HG03025 (cell line): ENCODE results near the gene NXN.
"Not testable (repeated sequence)": the region's sequence is repeated elsewhere in the genome, so short reads cannot be mapped to it uniquely, and the experiment has no call there.

Source experiments
- ATAC-seq: cut with Tn5 transposase; IDR thresholded peaks from one replicate; pipeline ENCODE4 v1.9.1; 2021; ENCODE audit warnings: mild to moderate bottlenecking, moderate library complexity; ENCODE audit not compliant: unreplicated experiment, low FRiP score

Gene NXN

DNA sequence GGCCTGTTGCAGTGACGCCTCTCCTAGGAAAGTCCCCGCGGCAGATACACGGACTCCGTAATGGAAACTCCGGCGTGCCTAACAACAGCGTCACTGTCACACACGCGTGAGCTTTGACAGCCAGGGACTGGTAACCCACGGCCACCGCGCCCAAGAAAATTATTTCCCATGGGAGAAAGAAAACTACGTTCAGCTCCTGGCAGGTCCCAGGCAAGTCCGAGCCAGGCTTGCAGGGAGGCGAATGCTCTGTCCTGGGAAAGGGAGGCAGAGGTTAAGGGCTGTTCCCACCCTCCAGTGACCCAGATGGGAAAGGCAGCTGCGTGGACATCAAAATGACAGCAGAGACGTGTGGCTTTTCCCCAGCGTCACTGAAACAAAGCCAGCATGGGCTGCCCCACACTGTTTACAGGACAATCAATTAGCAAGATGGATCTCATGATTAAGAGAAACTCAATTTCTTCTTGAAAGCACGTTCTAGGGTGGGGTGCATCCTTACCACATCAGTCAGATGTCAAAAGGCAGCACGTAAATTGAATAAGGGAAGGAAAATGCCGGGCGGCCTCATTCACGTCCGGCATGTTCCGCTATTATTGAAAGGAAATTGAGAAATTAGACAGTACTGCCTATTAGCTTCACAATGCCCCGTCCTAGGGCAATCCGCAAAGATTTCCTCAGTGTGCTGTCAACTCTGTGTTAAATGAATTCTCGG, 82.5 kb downstream of the NXN start:
- ATAC-seq: no peak

DNA sequence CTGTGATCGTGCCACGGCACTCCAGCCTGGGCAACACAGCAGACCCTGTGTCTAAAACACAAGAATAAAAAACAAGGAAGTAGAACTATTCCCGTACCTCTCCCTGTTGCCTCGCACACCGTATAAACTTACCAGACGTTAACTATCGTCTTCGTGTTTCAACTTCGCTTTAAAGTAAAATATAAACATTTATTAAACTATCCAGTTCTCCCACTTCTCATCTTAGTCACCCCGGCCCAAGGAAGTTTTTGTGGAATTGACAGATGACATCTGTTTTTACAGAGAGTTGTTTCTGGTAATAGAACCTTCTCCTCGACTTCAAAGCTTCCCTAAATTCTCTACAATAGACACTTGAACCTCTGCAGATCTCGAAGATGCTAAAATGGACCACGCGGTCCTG, 83.1 kb downstream of the NXN start:
- ATAC-seq: no peak

DNA sequence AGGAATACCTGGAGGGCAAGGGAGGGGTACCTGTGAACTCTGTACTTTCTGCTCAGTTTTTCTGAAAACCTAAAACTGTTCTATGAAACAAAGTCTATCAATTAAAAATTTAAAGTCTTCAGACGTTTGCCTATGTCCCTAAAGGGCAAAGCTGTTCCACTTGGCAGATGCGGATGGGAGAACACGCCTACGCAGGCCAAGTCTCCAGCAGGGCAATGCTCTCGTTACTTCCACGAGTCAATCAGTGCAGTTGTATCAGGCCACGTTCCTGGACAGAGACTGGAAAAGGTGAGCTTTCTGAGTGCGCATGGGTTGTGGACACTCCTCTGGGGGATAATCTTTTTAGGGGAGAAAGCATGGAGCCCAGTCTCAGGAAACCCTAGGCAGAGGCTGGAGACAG, 86.6 kb downstream of the NXN start:
- no peak for ATAC-seq

DNA sequence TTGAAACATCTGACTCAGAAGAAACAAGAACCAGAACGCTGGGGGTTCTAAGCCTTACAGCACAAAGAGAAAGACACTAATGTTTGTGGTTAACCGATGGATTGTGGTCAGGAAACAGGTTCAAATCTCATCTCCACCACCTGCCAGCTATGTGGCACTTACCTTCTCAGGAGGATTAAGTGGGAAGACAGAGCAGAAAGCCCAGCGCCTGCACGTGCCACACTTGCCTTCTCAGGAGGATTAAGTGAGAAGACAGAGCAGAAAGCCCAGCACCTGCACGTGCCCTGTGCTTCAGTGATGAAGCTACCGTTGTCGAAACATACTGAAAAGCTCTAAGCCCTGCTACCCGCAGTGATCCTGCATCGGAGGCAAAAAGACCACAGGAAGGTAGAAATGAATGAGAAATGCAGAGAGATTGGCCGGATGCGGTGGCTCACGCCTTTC, 90.6 kb downstream of the NXN start:
- no peak for ATAC-seq

DNA sequence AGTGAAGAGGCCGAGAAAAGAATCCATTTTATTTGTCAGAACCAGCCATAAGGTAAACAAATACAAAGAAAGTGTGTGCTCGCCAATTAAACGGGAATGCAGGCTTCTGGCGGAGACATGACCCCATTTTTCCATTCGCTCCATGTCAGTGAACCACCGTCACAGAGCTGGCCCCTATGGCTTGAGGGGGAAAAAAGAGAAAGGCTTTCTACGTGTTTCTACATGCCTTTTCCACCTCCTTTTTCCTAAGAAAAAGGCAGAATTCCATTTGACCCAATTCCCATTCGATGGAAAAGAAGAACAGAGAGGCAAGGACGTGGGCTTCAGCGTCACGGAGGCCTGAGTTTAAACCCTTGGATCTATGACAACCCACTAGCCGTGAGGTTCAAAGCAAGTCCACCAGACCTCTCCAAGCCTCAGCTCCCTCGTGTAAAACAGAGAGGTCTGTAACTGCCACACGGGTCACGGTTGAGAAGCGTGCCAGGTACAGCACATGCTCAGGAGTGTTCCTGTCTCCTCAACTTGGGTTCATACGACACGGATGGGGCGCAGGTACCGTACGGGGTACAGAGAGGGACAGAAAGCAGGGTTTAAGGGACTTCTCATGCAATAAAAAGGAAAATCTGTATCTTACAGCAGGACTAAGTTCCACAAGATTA, 91.9 kb downstream of the NXN start:
- no peak for ATAC-seq

DNA sequence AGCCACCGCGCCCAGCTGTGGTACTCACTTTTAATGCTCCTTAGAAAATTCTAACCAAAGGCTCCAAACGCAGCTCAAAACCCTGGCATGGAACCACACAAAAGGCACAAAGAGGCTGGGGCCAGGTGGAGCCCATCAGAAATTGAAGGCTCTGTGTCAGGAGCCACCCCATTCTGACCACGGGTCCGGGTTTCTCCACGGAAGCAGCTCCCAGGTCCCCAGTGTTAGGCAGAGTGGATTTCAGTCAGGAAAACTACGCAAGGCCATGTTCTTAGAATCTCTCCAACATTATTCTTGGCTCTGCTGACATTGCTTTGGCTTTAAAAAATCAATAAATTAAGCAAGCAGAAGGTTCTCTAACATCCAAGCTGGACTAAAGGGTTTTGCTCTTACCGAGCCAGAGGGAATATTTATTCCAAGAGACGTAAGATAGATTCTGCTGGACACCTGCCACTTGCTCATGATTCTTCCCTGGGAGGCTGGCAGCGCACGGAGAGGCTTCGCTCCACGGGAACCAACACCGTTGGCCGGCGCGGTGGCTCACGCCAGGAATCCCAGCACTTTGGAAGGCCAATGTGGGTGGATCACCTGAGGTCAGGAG, 93.5 kb downstream of the NXN start:
- no peak for ATAC-seq

DNA sequence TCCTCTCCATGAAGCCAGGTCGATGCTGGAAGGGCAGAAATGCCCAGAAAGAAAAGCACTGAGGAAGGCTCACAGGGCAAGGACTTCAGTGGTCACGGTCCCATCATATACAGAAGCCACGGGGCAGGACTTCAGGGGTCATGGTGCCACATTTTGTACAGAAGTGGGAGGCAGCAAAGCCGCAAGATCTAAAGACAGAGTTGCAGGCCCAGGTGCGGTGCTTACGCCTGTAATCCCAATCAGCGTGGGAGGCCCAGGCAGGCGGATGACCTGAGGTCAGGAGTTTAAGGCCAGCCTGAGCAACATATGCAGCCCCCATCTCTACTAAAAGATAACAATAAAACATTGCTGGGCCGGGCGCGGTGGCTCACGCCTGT, 96.0 kb downstream of the NXN start:
- no peak for ATAC-seq

DNA sequence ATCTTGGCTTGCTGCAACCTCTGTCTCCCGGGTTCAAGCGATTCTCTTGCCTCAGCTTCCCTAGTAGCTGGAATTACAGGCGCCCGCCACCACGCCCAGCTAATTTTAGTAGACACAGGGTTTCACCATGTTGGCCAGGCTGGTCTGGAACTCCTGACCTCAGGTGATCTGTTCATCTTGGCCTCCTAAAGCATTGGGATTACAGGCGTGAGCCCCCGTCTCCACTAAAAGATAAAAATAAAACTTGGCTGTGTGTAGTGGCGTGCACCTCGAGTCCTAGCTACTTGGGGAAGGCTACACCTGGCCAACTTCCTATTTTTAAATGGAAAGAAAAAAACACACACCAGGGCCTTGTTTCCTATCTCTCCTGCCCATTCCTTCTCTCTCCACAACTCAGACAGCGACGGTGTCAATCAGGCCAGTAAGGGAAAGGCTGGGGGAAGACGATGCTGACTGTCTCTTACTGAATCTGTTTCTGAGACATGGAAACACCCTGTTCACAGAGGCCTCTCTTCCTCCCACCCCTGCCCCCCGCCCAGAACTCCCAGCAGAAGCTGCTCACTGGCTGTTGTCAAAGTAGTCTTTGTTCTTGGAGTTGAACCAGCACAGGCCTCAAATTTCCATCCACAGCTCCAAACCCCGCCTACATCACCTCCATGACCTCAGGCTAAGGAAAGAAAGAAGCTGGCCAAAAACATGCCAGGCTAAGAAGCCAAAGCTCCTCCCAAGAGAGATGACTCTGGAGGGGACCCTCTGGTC, 96.6 kb downstream of the NXN start:
- no peak for ATAC-seq

DNA sequence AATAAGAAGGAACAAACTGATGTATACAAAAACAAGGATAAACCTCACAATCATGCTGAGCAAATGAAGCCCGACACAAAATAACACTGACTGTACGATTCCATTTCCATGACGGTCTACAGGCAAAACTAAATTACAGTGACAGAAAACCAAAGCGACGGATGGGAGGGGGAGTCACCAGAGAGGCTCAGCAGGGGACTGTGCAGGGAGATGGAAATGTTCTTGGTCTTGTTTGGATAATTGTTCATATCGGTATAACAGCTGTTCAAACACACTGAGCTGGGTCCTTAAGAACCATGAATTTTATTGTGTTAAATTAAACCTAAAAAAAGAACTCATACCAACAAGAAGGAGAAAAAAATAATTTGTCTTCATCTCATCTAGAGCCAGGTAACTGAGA, 97.8 kb downstream of the NXN start:
- ATAC-seq: no peak

DNA sequence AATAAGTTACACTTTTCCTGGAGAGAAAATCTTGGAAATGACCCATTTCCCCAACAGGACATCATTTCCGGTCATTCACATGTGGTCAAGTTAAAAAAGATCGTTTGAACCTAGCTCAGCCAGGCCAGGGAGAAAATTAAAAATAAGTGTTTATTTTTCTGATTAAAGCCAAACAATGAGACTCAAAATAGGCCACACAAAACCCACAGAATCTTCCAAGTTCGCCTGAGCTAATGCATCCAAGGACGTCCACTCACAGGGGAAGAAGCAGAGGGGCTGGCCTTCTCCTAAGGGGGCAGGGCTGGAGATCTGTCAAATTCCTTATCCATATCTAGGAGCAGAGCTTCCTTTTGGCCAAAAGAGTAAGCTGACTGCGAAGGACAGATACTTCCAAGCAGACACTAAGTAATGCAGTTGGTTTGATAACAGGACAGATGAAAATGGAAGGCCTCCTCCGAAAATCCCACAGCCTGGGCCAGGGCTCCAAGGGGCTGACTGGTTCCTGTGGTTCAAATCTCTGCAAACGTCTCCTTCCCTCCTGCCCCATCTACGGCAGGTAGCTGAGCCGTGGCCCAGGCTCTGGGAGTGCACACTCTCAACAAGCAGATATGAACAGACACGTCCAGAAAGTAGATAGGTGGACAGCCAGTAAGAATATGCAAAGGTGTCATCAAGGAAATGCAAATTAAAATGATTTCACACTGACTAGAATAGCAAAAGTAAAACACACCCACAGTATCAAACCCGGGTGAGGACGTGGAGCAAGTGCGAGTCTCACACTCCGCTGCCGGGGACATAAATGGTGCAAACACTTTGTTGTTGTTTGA, 98.9 kb downstream of the NXN start:
- ATAC-seq: no peak

DNA sequence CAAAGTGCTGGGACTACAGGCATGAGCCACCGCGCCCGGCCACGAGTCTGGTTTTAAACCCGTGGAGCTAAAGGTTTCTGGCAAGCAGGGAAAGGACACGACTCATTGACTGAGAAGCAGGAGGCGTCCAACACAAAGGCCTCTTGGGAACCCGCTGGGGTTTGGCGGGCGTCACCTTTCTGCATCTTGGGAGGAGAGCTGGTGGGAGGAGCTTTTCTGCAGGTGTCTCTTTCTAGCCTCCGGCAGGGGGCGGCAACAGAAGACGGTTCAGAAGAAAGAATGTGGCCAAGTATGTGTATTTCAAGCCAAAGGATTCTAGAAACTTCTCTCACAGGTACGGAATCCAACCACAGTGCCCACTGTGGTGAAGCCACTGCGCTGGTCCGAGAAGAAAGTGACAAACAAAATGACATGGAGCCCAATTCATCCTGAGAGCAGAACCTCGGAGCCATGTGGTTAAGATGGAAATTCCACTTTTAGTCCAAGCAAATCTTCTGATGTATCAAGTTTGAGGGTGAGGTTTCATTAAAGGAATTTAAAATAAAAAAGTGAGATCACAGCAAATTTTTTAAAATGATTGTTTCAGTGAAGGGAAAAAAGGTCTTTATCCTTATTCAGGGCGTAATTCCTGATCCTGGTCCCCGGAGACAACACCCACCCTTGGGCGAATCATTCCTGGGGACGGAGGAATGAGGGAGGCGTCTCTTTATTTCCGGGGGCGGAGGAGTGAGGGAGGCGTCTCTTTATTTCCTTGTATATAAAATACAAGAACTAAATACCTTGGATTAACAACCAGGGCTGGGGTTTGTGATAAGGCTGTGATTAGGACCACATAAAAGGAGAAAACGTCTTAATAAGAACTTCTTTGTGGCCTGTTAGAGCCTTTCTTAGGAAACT, 99.8 kb downstream of the NXN start:
- ATAC-seq: no peak

DNA sequence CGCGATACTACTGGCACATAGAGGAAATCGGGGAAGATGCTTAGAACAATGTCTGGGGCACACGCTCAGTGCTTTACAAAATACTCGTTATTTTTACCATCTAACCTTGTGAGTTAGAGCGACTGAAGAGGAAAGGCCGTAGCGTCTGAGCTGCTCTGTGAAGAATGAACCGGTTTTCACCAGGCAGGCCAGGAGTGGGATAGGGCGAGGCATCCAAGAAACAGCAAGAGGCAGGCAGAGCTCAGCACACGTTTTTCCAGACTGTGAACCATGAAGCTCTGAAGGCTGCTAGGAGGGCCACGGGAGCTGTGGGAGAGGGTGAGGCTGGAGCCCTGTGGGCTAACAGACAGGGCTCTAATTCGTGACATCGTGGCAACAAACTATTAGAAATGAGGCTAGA, 101.9 kb downstream of the NXN start:
- no peak for ATAC-seq

DNA sequence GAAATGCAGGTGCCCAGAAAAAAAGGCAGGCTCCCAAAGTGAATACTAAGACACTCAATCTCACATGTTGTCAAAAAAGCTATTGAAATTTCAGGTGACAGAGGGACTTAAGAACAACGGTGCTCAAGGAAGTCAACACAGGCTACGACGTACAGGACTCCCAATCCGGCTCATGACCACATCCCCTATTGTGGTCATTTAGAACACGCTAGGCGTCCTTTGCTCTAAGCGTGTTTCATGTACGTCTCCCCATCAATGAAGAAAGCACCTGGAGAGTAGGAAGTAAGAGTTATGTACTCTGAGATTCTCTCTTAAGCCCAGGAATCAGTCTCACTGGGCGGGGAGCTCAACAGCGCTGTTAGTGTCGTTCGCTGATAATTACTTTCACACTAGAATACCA, 103.3 kb downstream of the NXN start:
- no peak for ATAC-seq

DNA sequence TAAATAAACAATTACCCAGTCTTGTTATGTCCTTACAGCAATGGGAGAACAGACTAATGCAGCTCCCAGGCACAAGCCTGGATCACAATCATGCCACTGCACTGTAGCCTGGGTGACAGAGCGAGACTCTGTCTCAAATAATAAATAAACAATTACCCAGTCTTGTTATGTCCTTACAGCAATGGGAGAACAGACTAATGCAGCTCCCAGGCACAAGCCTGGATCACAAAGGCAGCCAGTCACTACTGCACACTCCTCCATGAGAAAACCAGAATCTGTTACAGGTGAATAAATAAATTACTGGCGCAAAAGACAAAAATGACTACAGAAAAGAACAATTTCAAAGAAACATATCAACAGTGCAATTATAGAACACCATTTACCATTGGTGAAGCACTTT, 105.0 kb downstream of the NXN start:
- not testable (repeated sequence) for ATAC-seq

DNA sequence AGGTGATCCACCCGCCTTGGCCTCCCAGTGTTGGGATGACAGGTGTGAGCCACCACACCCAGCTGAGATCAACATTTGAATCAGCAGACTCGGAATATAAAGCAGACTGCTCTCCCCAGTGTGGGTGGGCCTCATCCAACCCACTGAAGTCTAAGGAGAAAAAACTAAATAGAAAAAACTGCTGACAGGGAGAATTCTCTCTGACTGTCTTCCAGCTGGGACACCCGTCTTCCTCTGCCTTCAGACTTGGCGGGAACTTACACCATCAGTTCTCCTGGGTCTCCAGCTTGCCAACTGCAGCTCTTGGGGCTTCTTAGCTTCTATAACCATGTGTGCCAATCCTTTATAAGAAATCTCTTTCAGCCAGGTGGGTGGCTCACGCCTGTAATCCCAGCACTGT, 106.7 kb downstream of the NXN start:
- ATAC-seq: no peak

DNA sequence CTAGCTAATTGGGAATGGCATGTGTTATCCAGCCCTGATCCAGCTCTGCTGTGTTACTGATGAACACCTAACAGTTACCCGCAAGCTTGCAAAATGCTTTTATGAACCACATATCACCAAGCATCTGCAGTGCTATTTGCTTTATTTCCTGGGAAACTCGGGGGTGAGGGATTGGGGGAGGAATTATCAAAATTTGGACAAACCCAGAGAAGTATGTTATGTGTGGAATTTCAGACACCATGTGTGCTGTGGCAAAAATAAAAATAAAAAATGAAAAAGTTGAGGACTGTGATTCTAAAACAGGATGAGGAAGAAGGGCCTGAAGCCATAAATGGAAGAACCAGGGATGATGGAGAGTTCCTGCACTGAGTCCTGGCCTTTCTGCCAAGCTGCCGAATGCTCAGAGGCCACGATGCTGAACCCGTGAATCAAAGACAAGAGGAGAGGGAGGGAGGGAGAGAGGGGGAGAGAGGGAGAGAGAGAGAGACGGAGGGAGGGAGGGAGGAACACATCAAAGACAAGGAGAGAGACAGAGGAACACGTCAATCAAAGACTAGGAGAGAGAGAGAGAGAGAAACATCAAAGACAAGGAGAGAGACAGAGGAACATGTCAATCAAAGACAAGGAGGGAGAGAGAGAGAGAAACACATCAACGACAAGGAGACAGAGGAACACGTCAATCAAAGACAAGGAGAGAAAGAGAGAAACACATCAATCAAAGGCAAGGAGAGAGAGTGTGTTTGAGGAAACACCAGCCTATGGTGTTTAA, 107.6 kb downstream of the NXN start:
- ATAC-seq: no peak

DNA sequence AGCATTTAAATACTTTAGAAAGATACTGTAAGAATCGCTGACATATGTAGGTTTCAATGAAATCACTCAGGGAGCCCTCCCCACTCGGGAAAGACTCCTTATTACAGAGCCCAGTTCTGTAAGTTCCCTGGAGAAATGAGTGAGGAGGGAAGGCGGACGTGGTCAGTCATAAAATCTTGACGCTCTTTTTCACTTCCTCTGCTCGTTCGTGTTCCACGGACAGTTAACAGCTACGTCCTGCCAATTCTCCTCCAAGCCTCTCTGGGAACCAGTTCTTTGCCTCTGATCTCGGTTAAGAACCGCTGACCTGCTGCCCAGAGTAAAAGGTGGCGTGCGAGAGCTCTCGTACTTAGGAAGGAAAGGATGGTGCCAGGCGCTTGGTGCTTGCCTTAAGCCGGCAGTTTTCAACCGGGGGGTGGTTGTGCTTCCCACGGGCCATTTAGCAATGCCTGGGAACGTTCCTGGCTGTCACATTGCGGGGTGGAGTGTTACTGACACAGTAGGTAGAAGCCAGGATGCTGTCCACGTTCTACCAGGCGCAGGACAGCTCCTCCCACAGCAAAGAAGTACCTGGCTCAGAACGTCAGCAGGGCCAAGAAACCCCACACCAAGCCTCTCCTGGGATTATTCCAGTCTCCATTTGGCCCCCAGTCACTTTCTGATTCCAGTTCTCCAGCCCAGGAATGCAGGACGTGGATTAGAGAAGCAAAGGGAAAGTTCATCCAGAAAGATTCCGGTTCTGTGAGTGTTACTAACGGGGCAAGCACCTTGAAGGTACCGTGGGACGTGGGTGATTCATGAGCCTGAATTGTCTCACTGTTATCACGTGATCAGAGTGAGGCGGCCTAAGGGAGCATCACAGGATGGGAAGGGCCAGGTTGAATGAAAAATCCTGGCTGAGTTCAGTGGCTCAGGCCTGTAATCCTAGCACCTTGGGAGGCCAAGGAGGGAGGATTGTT, 109.7 kb downstream of the NXN start:
- no peak for ATAC-seq

DNA sequence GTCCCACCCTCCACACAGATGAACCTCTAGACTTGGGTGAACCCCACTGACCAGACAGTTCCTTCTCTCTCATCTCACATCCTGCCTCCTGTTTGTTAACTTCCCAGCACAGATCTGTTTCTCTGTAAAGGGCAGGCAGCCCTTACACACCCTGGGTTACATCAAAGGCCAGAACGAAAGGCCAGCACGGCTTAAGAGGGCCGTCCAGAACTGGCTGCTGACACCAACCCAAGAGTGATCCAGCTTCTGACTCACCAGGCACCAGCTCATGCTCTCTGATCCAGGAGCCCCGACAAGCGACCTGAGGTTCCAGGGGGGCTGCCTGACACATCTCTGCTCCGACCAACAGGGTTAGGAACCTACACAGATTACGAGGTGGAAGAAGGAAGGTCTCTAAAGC, 110.5 kb downstream of the NXN start:
- no peak for ATAC-seq
